A673 (cell line): ENCODE data around the gene C15orf61. TPM values are rescaled to one million over a fixed set of nuclear protein-coding genes. Genes with fewer than 3 reads are reported as not detected.

Experiments
- BruUV-seq: library from RNA; stranded (reverse); fragments of 400-500 nt; replicated peaks from 2 replicates; lab custom pipeline; 2021; lab: Mats Ljungman, UMichigan
- CTCF ChIA-PET: fragments of 300-600 bp; sonication (Branson Sonifier 250); formaldehyde crosslinking; loops from one replicate; lab custom pipeline; 2022; ENCODE audit warnings: antibody characterized with exemption; lab: Charles Lee
- POLR2A ChIA-PET: fragments of 300-600 bp; sonication (Branson Sonifier 250); formaldehyde crosslinking; loops from one replicate; lab custom pipeline; 2022; ENCODE audit warnings: antibody characterized with exemption; ENCODE audit not compliant: low non-redundant PET; lab: Charles Lee
- DNase-seq: peaks from one replicate; pipeline ENCODE4 v3.0.0-alpha.2; 2015; ENCODE audit warnings: low spot score
- H3K27ac ChIP-seq: fragments of 200-600 bp; sonication (generic); 2 replicates; pipeline ENCODE4 v1.5.1; 2016; ENCODE audit warnings: mixed run types, low read depth, mild to moderate bottlenecking, mixed read lengths, antibody characterized with exemption, low read length; ENCODE audit not compliant: poor library complexity, severe bottlenecking
- H3K27me3 ChIP-seq: fragments of 200-600 bp; sonication (generic); replicated peaks from 2 replicates; pipeline ENCODE4 v1.6.1; 2017; ENCODE audit warnings: mixed run types, low read depth, mild to moderate bottlenecking, mixed read lengths, antibody characterized with exemption, low read length; ENCODE audit not compliant: insufficient read depth, poor library complexity
- H3K36me3 ChIP-seq: fragments of 200-600 bp; sonication (generic); 2 replicates; pipeline ENCODE4 v1.6.1; 2016; ENCODE audit warnings: mixed run types, mild to moderate bottlenecking, mixed read lengths, antibody characterized with exemption, low read length; ENCODE audit not compliant: insufficient read depth, poor library complexity, severe bottlenecking
- H3K4me1 ChIP-seq: fragments of 200-600 bp; sonication (generic); 2 replicates; pipeline ENCODE4 v1.6.1; 2017; ENCODE audit warnings: mixed run types, mild to moderate bottlenecking, mixed read lengths, antibody characterized with exemption, low read length; ENCODE audit not compliant: insufficient read depth, poor library complexity, severe bottlenecking
- H3K4me3 ChIP-seq: fragments of 200-600 bp; sonication (generic); 2 replicates; pipeline ENCODE4 v1.5.1; 2016; ENCODE audit warnings: low read depth, mixed run types, mild to moderate bottlenecking, mixed read lengths, low read length; ENCODE audit not compliant: poor library complexity, severe bottlenecking
- H3K9me3 ChIP-seq: fragments of 200-600 bp; sonication (generic); 2 replicates; pipeline ENCODE4 v1.6.1; 2016; ENCODE audit warnings: mixed run types, low read depth, mild to moderate bottlenecking, mixed read lengths, antibody characterized with exemption, low read length; ENCODE audit not compliant: poor library complexity, severe bottlenecking
- EZH2 ChIP-seq: fragments of 200-600 bp; sonication (generic); IDR thresholded peaks from 2 replicates; pipeline ENCODE4 v1.6.1; 2017; ENCODE audit warnings: borderline replicate concordance, low read depth, mild to moderate bottlenecking, mixed read lengths, antibody characterized with exemption, low read length; ENCODE audit not compliant: poor library complexity, severe bottlenecking
- intact Hi-C: fragments of 100-400 bp; cut with micrococcal nuclease; formaldehyde crosslinking; loops from one replicate; pipeline ENCODE4 v1.10.0; 2022; ENCODE audit not compliant: unreplicated experiment
- total RNA-seq: library from RNA; stranded (reverse); gene quantifications from 2 replicates; pipeline ENCODE4 v1.2.3, GENCODE V29; 2021
- TF ChIP-seq, protein P1 (sequence below): fragments of 300-800, 200-600 bp; sonication (generic); conservative IDR thresholded peaks from 2 replicates; pipeline ENCODE4 v1.5.1; 2017; ENCODE audit warnings: low read depth, mild to moderate bottlenecking, antibody characterized with exemption, low read length, moderate library complexity, mixed read lengths

The C15orf61 gene
- total RNA-seq, 1 experiment from 2014 or later: 6.3 TPM

GRCh38 chr15:67504056-67504455 lies 16.9 kb upstream of the C15orf61 start:
- TF ChIP-seq EZH2: no peak
- TF ChIP-seq, protein P1, sequence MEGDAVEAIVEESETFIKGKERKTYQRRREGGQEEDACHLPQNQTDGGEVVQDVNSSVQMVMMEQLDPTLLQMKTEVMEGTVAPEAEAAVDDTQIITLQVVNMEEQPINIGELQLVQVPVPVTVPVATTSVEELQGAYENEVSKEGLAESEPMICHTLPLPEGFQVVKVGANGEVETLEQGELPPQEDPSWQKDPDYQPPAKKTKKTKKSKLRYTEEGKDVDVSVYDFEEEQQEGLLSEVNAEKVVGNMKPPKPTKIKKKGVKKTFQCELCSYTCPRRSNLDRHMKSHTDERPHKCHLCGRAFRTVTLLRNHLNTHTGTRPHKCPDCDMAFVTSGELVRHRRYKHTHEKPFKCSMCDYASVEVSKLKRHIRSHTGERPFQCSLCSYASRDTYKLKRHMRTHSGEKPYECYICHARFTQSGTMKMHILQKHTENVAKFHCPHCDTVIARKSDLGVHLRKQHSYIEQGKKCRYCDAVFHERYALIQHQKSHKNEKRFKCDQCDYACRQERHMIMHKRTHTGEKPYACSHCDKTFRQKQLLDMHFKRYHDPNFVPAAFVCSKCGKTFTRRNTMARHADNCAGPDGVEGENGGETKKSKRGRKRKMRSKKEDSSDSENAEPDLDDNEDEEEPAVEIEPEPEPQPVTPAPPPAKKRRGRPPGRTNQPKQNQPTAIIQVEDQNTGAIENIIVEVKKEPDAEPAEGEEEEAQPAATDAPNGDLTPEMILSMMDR: no peak
- no peak for DNase-seq
- Histone ChIP-seq H3K4me1 (peaks cover 13% of the 10 kb centered on the region), H3K27ac (no peak overlapping the region), H3K4me3 (no peak overlapping the region), H3K36me3 (no peaks in the 10 kb centered on the region), H3K27me3 (no peaks in the 10 kb centered on the region), H3K9me3 (no peaks in the 10 kb centered on the region)
- ChIA-PET POLR2A (no interaction called here), CTCF (no interaction called here)
- intact Hi-C loops: loop anchor here (5.0 kb wide), 1 partner anchor 328 kb away; no protein-coding TSS in a partner anchor
- no TSS peak for BruUV-seq

- Histone ChIP-seq H3K4me3 (no peak overlapping the region), H3K36me3 (no peaks in the 10 kb centered on the region), H3K27ac (no peak overlapping the region), H3K4me1 (peaks cover 13% of the 10 kb centered on the region), H3K27me3 (no peaks in the 10 kb centered on the region), H3K9me3 (no peaks in the 10 kb centered on the region)
- intact Hi-C loops: loop anchor here (5.0 kb wide), 1 partner anchor 328 kb away; no protein-coding TSS in a partner anchor
- no TSS peak for BruUV-seq
- CTCF ChIA-PET: no interaction called here
- POLR2A ChIA-PET: no interaction called here
- DNase-seq: no peak
- no peak for TF ChIP-seq EZH2
- TF ChIP-seq, protein P1: no peak
Measured at GRCh38 chr15:67504796-67505195, 16.1 kb upstream of the C15orf61 start.

GRCh38 chr15:67505675-67506572 lies 15.0 kb upstream of the C15orf61 start:
- Histone ChIP-seq H3K4me3 (no peak overlapping the region), H3K4me1 (peaks cover 13% of the 10 kb centered on the region), H3K36me3 (no peaks in the 10 kb centered on the region), H3K9me3 (no peaks in the 10 kb centered on the region), H3K27me3 (no peaks in the 10 kb centered on the region), H3K27ac (no peak overlapping the region)
- POLR2A ChIA-PET: no interaction called here
- intact Hi-C loops: no loop called here
- no TSS peak for BruUV-seq
- CTCF ChIA-PET: no interaction called here
- DNase-seq: no peak
- TF ChIP-seq EZH2: no peak
- TF ChIP-seq, protein P1: no peak
